HCT116 (cell line): ENCODE results near the gene RGL3. TPM values are rescaled to one million over a fixed set of nuclear protein-coding genes. Genes with fewer than 3 reads are reported as not detected.

Experiments
- ATAC-seq: fragments of 200-7000 bp; cut with Tn5 transposase; 2 replicates; pipeline ENCODE4 v1.9.1; 2020; ENCODE audit warnings: mild to moderate bottlenecking, moderate library complexity
- BruUV-seq: library from RNA; stranded (reverse); fragments of 400-500 nt; replicated peaks from 2 replicates; lab custom pipeline; 2021; lab: Mats Ljungman, UMichigan
- CTCF ChIA-PET: fragments of 300-600 bp; sonication (Branson Sonifier 250); formaldehyde crosslinking; loops from one replicate; lab custom pipeline; 2021; ENCODE audit warnings: antibody characterized with exemption; lab: Charles Lee
- POLR2A ChIA-PET: fragments of 300-600, 350-600 bp; sonication (Branson Sonifier 250); formaldehyde crosslinking; loops from one replicate; lab custom pipeline; 2021; ENCODE audit warnings: antibody characterized with exemption; lab: Charles Lee
- RAD21 ChIA-PET, 2 experiments: fragments of 300-600 bp; sonication (Branson Sonifier 250); formaldehyde crosslinking; loops; one replicate each; lab custom pipeline; 2023; ENCODE audit warnings: low total read pairs in 2 of 2; ENCODE audit not compliant: uncharacterized antibody in 2 of 2, unreplicated experiment in 2 of 2, low non-redundant PET in 1 of 2; lab: Charles Lee
- DNase-seq: peaks from one replicate; pipeline ENCODE4 v3.0.0-alpha.2; 2010; ENCODE audit warnings: low read depth, low spot score
- H2AFZ ChIP-seq: fragments of 200-600 bp; shearing (Covaris generic), sonication (generic); 2 replicates; pipeline ENCODE4 v1.6.1; 2017; ENCODE audit warnings: low read depth, mixed run types, mixed read lengths, antibody characterized with exemption, low read length; ENCODE audit not compliant: poor library complexity, severe bottlenecking
- H3K27ac ChIP-seq: 2 replicates; pipeline ENCODE4 v1.5.1; 2012; ENCODE audit warnings: low read depth, low read length
- H3K27me3 ChIP-seq: fragments of 200-600 bp; sonication (generic); 2 replicates; pipeline ENCODE4 v1.6.1; 2016; ENCODE audit warnings: mixed run types, low read length, mixed read lengths; ENCODE audit not compliant: insufficient read depth
- H3K36me3 ChIP-seq, 2 experiments: fragments of 200-500 bp in 1 of 2; fragments of 200-600 bp in 1 of 2; sonication (Bioruptor generic) in 1 of 2; sonication (generic) in 1 of 2; 2 replicates each; pipeline versions ENCODE4 v1.5.1 to v1.6.1; 2014 to 2016; ENCODE audit warnings: low read length in 2 of 2, inconsistent platforms in 1 of 2, mixed read lengths in 1 of 2, mixed run types in 1 of 2; ENCODE audit not compliant: insufficient read depth in 2 of 2, control insufficient read depth in 1 of 2
- H3K4me1 ChIP-seq, 2 experiments: fragments of 200-600 bp in 1 of 2; sonication (generic) in 1 of 2; 2 replicates each; pipeline versions ENCODE4 v1.5.1 to v1.6.1; 2012 to 2017; ENCODE audit warnings: low read length in 2 of 2, inconsistent platforms in 1 of 2, mild to moderate bottlenecking in 1 of 2, mixed read lengths in 1 of 2, mixed run types in 1 of 2, moderate library complexity in 1 of 2; ENCODE audit not compliant: insufficient read depth in 2 of 2, control insufficient read depth in 1 of 2
- H3K4me2 ChIP-seq: fragments of 200-600 bp; sonication (generic); 2 replicates; pipeline ENCODE4 v1.6.1; 2017; ENCODE audit warnings: mixed run types, low read length, mixed read lengths
- H3K4me3 ChIP-seq, 2 experiments: fragments of 200-600 bp in 1 of 2; sonication (generic) in 1 of 2; replicated peaks in 1 of 2; 2 replicates each; pipeline ENCODE4 v1.5.1; 2011 to 2016; ENCODE audit warnings: low read length in 2 of 2, control low read depth in 1 of 2, low read depth in 1 of 2, mild to moderate bottlenecking in 1 of 2, mixed read lengths in 1 of 2, mixed run types in 1 of 2
- H3K79me2 ChIP-seq: fragments of 200-600 bp; sonication (generic); 2 replicates; pipeline ENCODE4 v1.6.1; 2017; ENCODE audit warnings: mild to moderate bottlenecking, mixed run types, low read length, moderate library complexity, mixed read lengths; ENCODE audit not compliant: insufficient read depth
- H3K9ac ChIP-seq: fragments of 200-600 bp; sonication (generic); 2 replicates; pipeline ENCODE4 v1.6.1; 2016; ENCODE audit warnings: low read length, mixed read lengths
- H3K9me2 ChIP-seq: fragments of 200-600 bp; sonication (generic), shearing (Covaris generic); 2 replicates; pipeline ENCODE4 v1.6.1; 2017; ENCODE audit warnings: mixed run types, mild to moderate bottlenecking, moderate library complexity; ENCODE audit not compliant: insufficient read depth
- H3K9me3 ChIP-seq, 2 experiments: fragments of 200-500 bp in 1 of 2; fragments of 200-600 bp in 1 of 2; sonication (Bioruptor generic) in 1 of 2; sonication (generic) in 1 of 2; 2 replicates each; pipeline ENCODE4 v1.6.1; 2014 to 2017; ENCODE audit warnings: low read length in 2 of 2, mixed read lengths in 2 of 2, inconsistent platforms in 1 of 2, low read depth in 1 of 2, mild to moderate bottlenecking in 1 of 2, mixed run types in 1 of 2, moderate library complexity in 1 of 2; ENCODE audit not compliant: control insufficient read depth in 1 of 2, insufficient read depth in 1 of 2
- H4K20me1 ChIP-seq: fragments of 200-600 bp; sonication (generic), shearing (Covaris generic); 2 replicates; pipeline ENCODE4 v1.6.1; 2017; ENCODE audit warnings: mixed run types, mild to moderate bottlenecking, moderate library complexity; ENCODE audit not compliant: insufficient read depth
- EGR1 ChIP-seq: IDR thresholded peaks from 2 replicates; pipeline ENCODE4 v1.6.1; 2012; ENCODE audit warnings: low read depth
- ELF1 ChIP-seq: IDR thresholded peaks from 2 replicates; pipeline ENCODE4 v1.6.1; 2012; ENCODE audit warnings: low read depth, borderline replicate concordance
- EZH2phosphoT487 ChIP-seq: fragments of 200-600 bp; IDR thresholded peaks from 2 replicates; pipeline ENCODE4 v1.6.1; 2018; ENCODE audit warnings: antibody characterized with exemption, borderline replicate concordance
- FOSL1 ChIP-seq: IDR thresholded peaks from 2 replicates; pipeline ENCODE4 v1.6.1; 2012; ENCODE audit warnings: low read depth
- JUND ChIP-seq: IDR thresholded peaks from 2 replicates; pipeline ENCODE4 v1.6.1; 2012
- POLR2A ChIP-seq: IDR thresholded peaks from 2 replicates; pipeline ENCODE4 v1.7.0; 2011; ENCODE audit warnings: borderline replicate concordance; ENCODE audit not compliant: insufficient read depth, insufficient read length; ENCODE audit errors: extremely low read depth
- POLR2AphosphoS5 ChIP-seq: IDR thresholded peaks from 2 replicates; pipeline ENCODE4 v1.6.1; 2011; ENCODE audit warnings: mild to moderate bottlenecking, low read depth, low read length, moderate library complexity
- RAD21 ChIP-seq: IDR thresholded peaks from 2 replicates; pipeline ENCODE4 v1.6.1; 2012; ENCODE audit warnings: low read depth, mild to moderate bottlenecking
- SP1 ChIP-seq: IDR thresholded peaks from 2 replicates; pipeline ENCODE4 v1.6.1; 2012; ENCODE audit warnings: low read depth
- SRF ChIP-seq: IDR thresholded peaks from 2 replicates; pipeline ENCODE4 v1.6.1; 2012; ENCODE audit warnings: low read depth
- TCF7L2 ChIP-seq: IDR thresholded peaks from 2 replicates; pipeline ENCODE4 v1.7.0; 2011; ENCODE audit warnings: borderline replicate concordance, inconsistent platforms; ENCODE audit not compliant: insufficient read depth, insufficient read length; ENCODE audit errors: extremely low read depth
- YY1 ChIP-seq: IDR thresholded peaks from 2 replicates; pipeline ENCODE4 v1.6.1; 2011; ENCODE audit warnings: low read length, low read depth, moderate library complexity, mild to moderate bottlenecking; ENCODE audit not compliant: insufficient replicate concordance; ENCODE audit errors: extremely low read depth
- ZNF274 ChIP-seq: fragments of 200-500 bp; sonication (Bioruptor generic); IDR thresholded peaks from 2 replicates; pipeline ENCODE4 v1.6.1; 2014; ENCODE audit warnings: mild to moderate bottlenecking, low read depth, low read length, inconsistent platforms
- intact Hi-C: fragments of 100-400 bp; cut with micrococcal nuclease; formaldehyde crosslinking; loops from 2 replicates; pipeline ENCODE4 v1.10.0; 2022
- total RNA-seq: library from RNA; stranded (reverse); gene quantifications from one replicate; pipeline ENCODE4 v1.2.1, GENCODE V29; 2021; ENCODE audit not compliant: unreplicated experiment
- TF ChIP-seq, protein P1 (sequence below): IDR thresholded peaks from 2 replicates; pipeline ENCODE4 v1.6.1; 2012

The RGL3 gene
- total RNA-seq, 1 experiment from 2014 or later, result 99.2 TPM

DNA sequence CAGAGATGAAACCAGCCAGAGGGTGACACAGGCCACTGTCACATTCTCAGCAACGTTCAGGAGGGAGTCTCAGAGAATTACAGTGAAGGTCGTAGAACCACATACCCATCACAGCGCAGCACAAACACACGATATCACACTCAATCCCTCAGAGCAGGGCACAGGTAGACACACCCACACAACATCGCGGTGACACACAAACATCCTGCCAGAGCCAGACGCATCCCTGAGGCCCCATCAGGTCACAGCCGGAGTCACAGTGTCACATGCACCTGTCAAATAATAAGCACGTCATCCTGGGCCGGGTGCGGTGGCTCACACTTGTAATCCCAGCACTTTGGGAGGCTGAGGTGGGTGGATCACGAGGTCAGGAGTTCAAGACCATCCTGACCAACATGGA lies 44.3 kb upstream of the RGL3 start:
- H3K4me2 ChIP-seq, result no peak overlapping the region
- ChIA-PET CTCF (interaction anchor here (0.7 kb wide), 1 partner anchor 28 kb away, joined by 3 read pairs; the partner anchor contains the start of gene PRKCSH), POLR2A (no interaction called here), RAD21 (no interaction called here)
- no peak overlapping the region for H2AFZ ChIP-seq
- no peaks in the 10 kb centered on the region for H3K9me2 ChIP-seq
- H3K27ac ChIP-seq, result no peak overlapping the region
- no peaks in the 10 kb centered on the region for H3K79me2 ChIP-seq
- BruUV-seq, result no TSS peak
- intact Hi-C loops, result no loop called here
- DNase-seq, result no peak
- TF ChIP-seq POLR2AphosphoS5 (no peak), POLR2A (no peak), ZNF274 (no peak), EGR1 (no peak), SP1 (no peak), JUND (no peak), SRF (no peak), ELF1 (no peak), TCF7L2 (no peak), FOSL1 (no peak), YY1 (no peak), EZH2phosphoT487 (no peak), RAD21 (no peak)
- TF ChIP-seq, protein P1, sequence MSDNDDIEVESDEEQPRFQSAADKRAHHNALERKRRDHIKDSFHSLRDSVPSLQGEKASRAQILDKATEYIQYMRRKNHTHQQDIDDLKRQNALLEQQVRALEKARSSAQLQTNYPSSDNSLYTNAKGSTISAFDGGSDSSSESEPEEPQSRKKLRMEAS, result no peak
- no peaks in the 10 kb centered on the region; a peak in 1 of 4 replicates for H3K4me1 ChIP-seq
- H3K9me3 ChIP-seq, result no peaks in the 10 kb centered on the region; a peak in 1 of 4 replicates
- H3K4me3 ChIP-seq, result no peak overlapping the region
- no peak overlapping the region for H3K9ac ChIP-seq
- no peaks in the 10 kb centered on the region for H3K27me3 ChIP-seq
- no peaks in the 10 kb centered on the region for H3K36me3 ChIP-seq
- ATAC-seq, result no peak
- H4K20me1 ChIP-seq, result no peaks in the 10 kb centered on the region
